ENCODE measurements around the gene LEF1. TPM values are rescaled to one million over a fixed set of nuclear protein-coding genes. Genes with fewer than 3 reads are reported as not detected.

Gene LEF1
- total and polyA plus RNA-seq, 9 of the 15 experiments (the other 6 are each of a cell fraction or from before 2014, with no cell fraction given) = 15.1 to 81.1 (median 29.7) TPM

- TF ChIP-seq PCBP2 (IDR thresholded peaks at IDR 0.05; ENCODE audit: low read depth, low read length, poor library complexity, severe bottlenecking) (no peak), DEAF1 (CRISPR knock-in tag; IDR thresholded peaks at IDR 0.05) (no peak), ZNF354B (CRISPR knock-in tag; IDR thresholded peaks at IDR 0.05) (no peak), SAFB (IDR thresholded peaks at IDR 0.05; ENCODE audit: borderline replicate concordance, low read depth, low read length) (no peak), ZSCAN29 (IDR thresholded peaks at IDR 0.05) (no peak), KLF10 (CRISPR knock-in tag; IDR thresholded peaks at IDR 0.05) (no peak), NR2C2 (CRISPR knock-in tag; IDR thresholded peaks at IDR 0.05) (no peak), NR2C2 (tag; IDR thresholded peaks at IDR 0.05) (no peak), NCOR1 (IDR thresholded peaks at IDR 0.05) (no peak), ZNF318 (IDR thresholded peaks at IDR 0.05; ENCODE audit: borderline replicate concordance in 1 of 2, low read depth in 1 of 2) (0 out of 4 replicates have a peak, but pooled peaks of 1 of the 2 experiments have one; percentile 28), KDM5B (IDR thresholded peaks at IDR 0.05; ENCODE audit: insufficient replicate concordance, low read depth, low read length) (no peak), GABPA (tag; conservative IDR thresholded peaks at IDR 0.05; ENCODE audit: low read depth) (no peak), TCFL5 (CRISPR knock-in tag; conservative IDR thresholded peaks at IDR 0.05) (no peak), ELK3 (CRISPR knock-in tag; IDR thresholded peaks at IDR 0.05) (no peak), FOXM1 (IDR thresholded peaks at IDR 0.05; ENCODE audit: low read depth) (no peak), FOXM1 (CRISPR knock-in tag; IDR thresholded peaks at IDR 0.05; ENCODE audit: low read depth) (no peak), GABPB1 (CRISPR knock-in tag; IDR thresholded peaks at IDR 0.05) (no peak), FOXJ3 (CRISPR knock-in tag; IDR thresholded peaks at IDR 0.05) (no peak)
Observed at GRCh38 chr4:107999932-108000539, 168.7 kb downstream of the LEF1 start (continued).

Measured in K562 (cell line).